Astrocyte of the cerebellum (primary cell): Measurements from ENCODE around the gene C19orf73.

Experiments used
- DNase-seq: peaks from one replicate; pipeline ENCODE4 v3.0.0-alpha.2; 2011; ENCODE audit warnings: low read depth
- H3K4me3 ChIP-seq: 2 replicates; pipeline ENCODE4 v1.5.1; 2011; ENCODE audit warnings: mild to moderate bottlenecking, low read depth, low read length, moderate library complexity
- CTCF ChIP-seq: IDR thresholded peaks from 2 replicates; pipeline ENCODE4 v1.5.1; 2012; ENCODE audit warnings: low read length, low read depth, moderate library complexity, mild to moderate bottlenecking; ENCODE audit errors: missing control alignments
- in situ Hi-C: cut with HindIII; loops from 2 replicates; pipeline ENCODE4 v1.10.0; 2017; ENCODE audit warnings: low sequenced_read_pairs

C19orf73 gene

GRCh38 chr19:49073514-49074378 lies 45.2 kb downstream of the C19orf73 start:
- in situ Hi-C loops: no loop called here
- H3K4me3 ChIP-seq: no peak overlapping the region
- DNase-seq: no peak
- peak; percentile 18 for TF ChIP-seq CTCF

GRCh38 chr19:49071860-49072547 lies 46.9 kb downstream of the C19orf73 start:
- no peak for DNase-seq
- H3K4me3 ChIP-seq: no peak overlapping the region
- in situ Hi-C loops: no loop called here
- TF ChIP-seq CTCF: no peak

GRCh38 chr19:49070416-49070815 lies 48.5 kb downstream of the C19orf73 start:
- no peak overlapping the region for H3K4me3 ChIP-seq
- in situ Hi-C loops: no loop called here
- no peak for DNase-seq
- no peak for TF ChIP-seq CTCF

GRCh38 chr19:49069026-49069425 lies 49.9 kb downstream of the C19orf73 start:
- no peak for TF ChIP-seq CTCF
- DNase-seq: no peak
- in situ Hi-C loops: no loop called here
- H3K4me3 ChIP-seq: no peak overlapping the region
